H1 (cell line): ENCODE results near the gene PEX19. TPM values are rescaled to one million over a fixed set of nuclear protein-coding genes. Genes with fewer than 3 reads are reported as not detected.

ENCODE experiments used
- CTCF ChIA-PET: fragments of 300-600 bp; sonication (Branson Sonifier 250); formaldehyde crosslinking; loops from one replicate; lab custom pipeline; 2021; ENCODE audit not compliant: partially characterized antibody; lab: Charles Lee
- POLR2A ChIA-PET: fragments of 300-600 bp; sonication (Branson Sonifier 250); formaldehyde crosslinking; loops from one replicate; lab custom pipeline; 2021; ENCODE audit warnings: inconsistent platforms; ENCODE audit not compliant: partially characterized antibody; lab: Charles Lee
- DNase-seq, 2 experiments: peaks; one replicate each; pipeline versions ENCODE4 v3.0.0 to v3.0.0-alpha.2; 2010 to 2022; ENCODE audit warnings: low spot score in 2 of 2, low read depth in 1 of 2, mixed read lengths in 1 of 2
- FAIRE-seq: peaks from 2 replicates; lab custom pipeline; 2011; peaks lifted over from hg19 to GRCh38; lab: Jason Lieb, UNC
- H2AFZ ChIP-seq: 2 replicates; pipeline ENCODE4 v1.8.1; 2012; ENCODE audit warnings: low read length, inconsistent platforms
- H2AK5ac ChIP-seq: 2 replicates; pipeline ENCODE4 v1.6.1; 2013; ENCODE audit warnings: low read depth, low read length
- H2BK120ac ChIP-seq: replicated peaks from 2 replicates; pipeline ENCODE3; 2013; ENCODE audit warnings: low read depth, low read length, inconsistent platforms
- H2BK12ac ChIP-seq: 2 replicates; pipeline ENCODE4 v1.6.1; 2013; ENCODE audit warnings: low read depth, low read length
- H2BK15ac ChIP-seq: 2 replicates; pipeline ENCODE4 v1.6.1; 2013; ENCODE audit warnings: low read length
- H2BK20ac ChIP-seq: 2 replicates; pipeline ENCODE4 v1.6.1; 2013; ENCODE audit warnings: low read length
- H2BK5ac ChIP-seq: 2 replicates; pipeline ENCODE4 v1.6.1; 2013; ENCODE audit warnings: low read depth, low read length
- H3K14ac ChIP-seq: 2 replicates; pipeline ENCODE4 v1.6.1; 2013; ENCODE audit warnings: inconsistent platforms; ENCODE audit not compliant: insufficient read length
- H3K18ac ChIP-seq: 2 replicates; pipeline ENCODE4 v1.6.1; 2013; ENCODE audit warnings: low read length; ENCODE audit errors: extremely low read depth
- H3K23ac ChIP-seq: 2 replicates; pipeline ENCODE4 v1.6.1; 2013; ENCODE audit warnings: inconsistent platforms; ENCODE audit not compliant: insufficient read length
- H3K23me2 ChIP-seq: 2 replicates; pipeline ENCODE4 v1.6.1; 2013; ENCODE audit warnings: low read depth, low read length
- H3K27ac ChIP-seq: 2 replicates; pipeline ENCODE4 v1.6.1; 2011; ENCODE audit warnings: low read depth, low read length, inconsistent platforms
- H3K27me3 ChIP-seq, 4 experiments: replicated peaks in 1 of 4; 1 replicate in 1 of 4; 2 replicates in 3 of 4; pipeline versions ENCODE4 v1.6.1 to v1.8.1; 2011 to 2013; ENCODE audit warnings: low read length in 3 of 4, mild to moderate bottlenecking in 3 of 4, inconsistent platforms in 2 of 4, mixed read lengths in 2 of 4, moderate library complexity in 1 of 4; ENCODE audit not compliant: control insufficient read depth in 3 of 4, insufficient read depth in 3 of 4; ENCODE audit errors: extremely low read depth in 1 of 4
- H3K36me3 ChIP-seq, 4 experiments: 2 replicates each; pipeline versions ENCODE4 v1.6.1 to v1.8.1; 2011 to 2013; ENCODE audit warnings: mild to moderate bottlenecking in 4 of 4, low read length in 3 of 4, moderate library complexity in 2 of 4, control low read depth in 1 of 4, inconsistent platforms in 1 of 4; ENCODE audit not compliant: insufficient read depth in 4 of 4, control insufficient read depth in 2 of 4
- H3K4ac ChIP-seq: replicated peaks from 2 replicates; pipeline ENCODE3; 2013; ENCODE audit warnings: low read length, low read depth, mixed read lengths, inconsistent platforms; ENCODE audit not compliant: insufficient read length
- H3K4me1 ChIP-seq, 4 experiments: replicated peaks in 1 of 4; 1 replicate in 1 of 4; 2 replicates in 3 of 4; pipeline versions ENCODE4 v1.6.1 to v1.8.1; 2011 to 2013; ENCODE audit warnings: low read length in 3 of 4, inconsistent platforms in 2 of 4, mixed read lengths in 1 of 4; ENCODE audit not compliant: insufficient read depth in 4 of 4, control insufficient read depth in 3 of 4
- H3K4me2 ChIP-seq, 2 experiments: 2 replicates each; pipeline versions ENCODE4 v1.6.1 to v1.8.1; 2011 to 2013; ENCODE audit warnings: low read depth in 2 of 2, low read length in 2 of 2, control low read depth in 1 of 2, inconsistent platforms in 1 of 2, mild to moderate bottlenecking in 1 of 2; ENCODE audit not compliant: insufficient read depth in 1 of 2
- H3K4me3 ChIP-seq, 4 experiments: fragments of 200-600, 300-600 bp in 1 of 4; sonication (generic), shearing (Covaris generic), sonication (Bioruptor Twin) in 1 of 4; 2 replicates each; pipeline versions ENCODE4 v1.5.1 to v1.8.1; 2011 to 2016; ENCODE audit warnings: low read length in 4 of 4, low read depth in 3 of 4, control low read depth in 2 of 4, inconsistent platforms in 2 of 4, mild to moderate bottlenecking in 2 of 4, mixed read lengths in 1 of 4, moderate library complexity in 1 of 4; ENCODE audit not compliant: insufficient read depth in 2 of 4; ENCODE audit errors: extremely low read depth in 1 of 4
- H3K56ac ChIP-seq: replicated peaks from 2 replicates; pipeline ENCODE3; 2013; ENCODE audit warnings: low read depth, mild to moderate bottlenecking, mixed read lengths, low read length, inconsistent platforms; ENCODE audit not compliant: insufficient read length
- H3K79me1 ChIP-seq: 2 replicates; pipeline ENCODE4 v1.6.1; 2013; ENCODE audit warnings: low read depth, low read length, control low read depth
- H3K79me2 ChIP-seq, 2 experiments: 2 replicates each; pipeline versions ENCODE4 v1.6.1 to v1.8.1; 2012 to 2013; ENCODE audit warnings: low read length in 2 of 2, mild to moderate bottlenecking in 2 of 2, inconsistent platforms in 1 of 2; ENCODE audit not compliant: insufficient read depth in 2 of 2, control insufficient read depth in 1 of 2
- H3K9ac ChIP-seq, 4 experiments: replicated peaks in 1 of 4; 1 replicate in 1 of 4; 2 replicates in 3 of 4; pipeline versions ENCODE4 v1.6.1 to v1.8.1; 2011 to 2013; ENCODE audit warnings: low read depth in 3 of 4, low read length in 3 of 4, control low read depth in 2 of 4, mild to moderate bottlenecking in 2 of 4, moderate library complexity in 2 of 4, inconsistent platforms in 1 of 4; ENCODE audit errors: extremely low read depth in 1 of 4
- H3K9me3 ChIP-seq, 2 experiments: 2 replicates each; pipeline versions ENCODE4 v1.6.1 to v1.8.1; 2012 to 2013; ENCODE audit warnings: mild to moderate bottlenecking in 2 of 2, moderate library complexity in 2 of 2, control low read depth in 1 of 2, inconsistent platforms in 1 of 2, low read depth in 1 of 2, low read length in 1 of 2, mixed read lengths in 1 of 2; ENCODE audit not compliant: insufficient read depth in 2 of 2
- H4K20me1 ChIP-seq, 2 experiments: replicated peaks in 1 of 2; 2 replicates each; pipeline versions ENCODE3 to v1.8.1; 2011 to 2013; ENCODE audit warnings: inconsistent platforms in 2 of 2, low read length in 2 of 2, mild to moderate bottlenecking in 1 of 2; ENCODE audit not compliant: insufficient read depth in 2 of 2, control insufficient read depth in 1 of 2
- H4K5ac ChIP-seq: 2 replicates; pipeline ENCODE4 v1.6.1; 2013; ENCODE audit warnings: low read length, low read depth, mixed read lengths, inconsistent platforms; ENCODE audit not compliant: insufficient read length
- H4K8ac ChIP-seq: 2 replicates; pipeline ENCODE4 v1.8.0; 2013; ENCODE audit warnings: mild to moderate bottlenecking, moderate library complexity, low read length, inconsistent platforms; ENCODE audit not compliant: insufficient read depth; ENCODE audit errors: extremely low read depth
- H4K91ac ChIP-seq: replicated peaks from 2 replicates; pipeline ENCODE3; 2013; ENCODE audit warnings: low read length, mixed read lengths, inconsistent platforms; ENCODE audit not compliant: insufficient read length
- E2F6 ChIP-seq: IDR thresholded peaks from 2 replicates; pipeline ENCODE4 v1.6.1; 2012; ENCODE audit warnings: inconsistent platforms
- JUND ChIP-seq: IDR thresholded peaks from 2 replicates; pipeline ENCODE4 v1.6.1; 2011; ENCODE audit warnings: mild to moderate bottlenecking, improper control_type of control experiment, low read length
- RXRA ChIP-seq: IDR thresholded peaks from 2 replicates; pipeline ENCODE4 v1.6.1; 2011; ENCODE audit warnings: low read depth, mild to moderate bottlenecking, low read length, moderate library complexity; ENCODE audit not compliant: insufficient read depth
- WGBS, 2 experiments: shearing (Covaris generic) in 1 of 2; methylation state at CpG; one replicate each; pipeline versions ENCODE4 v1.1.6 to v1.1.7; 2013 to 2015; ENCODE audit warnings: low lambda C conversion rate in 2 of 2, mixed read lengths in 2 of 2, inconsistent platforms in 1 of 2, low coverage in 1 of 2, missing lambda C conversion rate in 1 of 2; ENCODE audit not compliant: insufficient replicate concordance in 2 of 2, insufficient coverage in 1 of 2, insufficient read length in 1 of 2; ENCODE audit errors: extremely low coverage in 1 of 2, missing lambda C conversion rate in 1 of 2; 5-methylcytosine and 5-hydroxymethylcytosine counted together
- polyA plus RNA-seq, 7 experiments: library from polyadenylated mRNA; depleted of rRNA in 3 of 7; stranded (reverse) in 5 of 7; unstranded in 2 of 7; fragments of >200 nt in 5 of 7; fragments of 200-250 nt in 2 of 7; gene quantifications; 1 replicate in 5 of 7; 2 replicates in 1 of 7; 4 replicates in 1 of 7; pipeline versions ENCODE4 v1.2.1 to v1.2.3, GENCODE V29; 2011 to 2013; ENCODE audit warnings: missing spikeins in 2 of 7, mixed read lengths in 2 of 7
- total RNA-seq: library from RNA; stranded (reverse); fragmentation: NEBNext Ultra II Directional; extraction: Animal tissue kit (Norgen Biotek cat#: 25700); gene quantifications from 2 replicates; pipeline ENCODE4 v1.2.1, GENCODE V29; 2021

PEX19 gene
- total and polyA plus RNA-seq, 2 of the 8 experiments (the other 6 are each of a cell fraction or from before 2014, with no cell fraction given) = 50.4 to 80.2 TPM

GRCh38 chr1:160227034-160227433 lies 57.9 kb downstream of the PEX19 start:
- Histone ChIP-seq H3K14ac (no peak overlapping the region), H3K18ac (no peak overlapping the region), H3K23me2 (no peaks in the 10 kb centered on the region), H3K56ac (no peak overlapping the region), H4K91ac (no peak overlapping the region), H2BK120ac (no peak overlapping the region), H3K9me3 (no peaks in the 10 kb centered on the region), H3K4me3 (no peak overlapping the region), H3K79me1 (no peaks in the 10 kb centered on the region), H2BK12ac (no peak overlapping the region), H2AFZ (no peak overlapping the region), H3K4ac (no peak overlapping the region), H3K9ac (no peak overlapping the region), H3K27me3 (no peaks in the 10 kb centered on the region), H3K36me3 (peaks cover 27 to 92% (median 65%) of the 10 kb centered on the region in 4 experiments), H3K27ac (no peak overlapping the region), H3K4me2 (no peak overlapping the region), H2BK15ac (no peak overlapping the region), H3K79me2 (no peaks in the 10 kb centered on the region), H2BK20ac (no peak overlapping the region), H4K20me1 (peaks cover 0 to 2% of the 10 kb centered on the region in 2 experiments), H4K8ac (no peak overlapping the region), H2AK5ac (no peak overlapping the region), H2BK5ac (no peak overlapping the region), H3K4me1 (no peaks in the 10 kb centered on the region), H4K5ac (no peak overlapping the region), H3K23ac (no peak overlapping the region)
- ChIA-PET CTCF (interaction anchor here (0.6 to 3.4 kb wide), 12 partner anchors 8 to 151 kb away, joined by 3 to 28 read pairs (median 5); no protein-coding TSS in a partner anchor), POLR2A (interaction anchor here (2.4 kb wide), 1 partner anchor 58 kb away, joined by 7 read pairs; no protein-coding TSS in a partner anchor)
- 99% methylated on average over 4 of the region's 4 CpGs; no CpG with 5 or more reads in 1 of the 2 experiments for WGBS, 2 experiments
- TF ChIP-seq JUND (no peak), RXRA (no peak), E2F6 (no peak)
- DNase-seq (no peak), FAIRE-seq (no peak)
